NCI-H128 (cell line): ENCODE data around the gene DENND6A.
"Not testable (repeated sequence)": the region's sequence is repeated elsewhere in the genome, so short reads cannot be mapped to it uniquely, and the experiment has no call there.

ENCODE experiments used
- DNase-seq: peaks from one replicate; lab custom pipeline; 2025; ENCODE audit not compliant: unreplicated experiment; lab: John Stamatoyannopoulos, UW

The DENND6A gene

DNA sequence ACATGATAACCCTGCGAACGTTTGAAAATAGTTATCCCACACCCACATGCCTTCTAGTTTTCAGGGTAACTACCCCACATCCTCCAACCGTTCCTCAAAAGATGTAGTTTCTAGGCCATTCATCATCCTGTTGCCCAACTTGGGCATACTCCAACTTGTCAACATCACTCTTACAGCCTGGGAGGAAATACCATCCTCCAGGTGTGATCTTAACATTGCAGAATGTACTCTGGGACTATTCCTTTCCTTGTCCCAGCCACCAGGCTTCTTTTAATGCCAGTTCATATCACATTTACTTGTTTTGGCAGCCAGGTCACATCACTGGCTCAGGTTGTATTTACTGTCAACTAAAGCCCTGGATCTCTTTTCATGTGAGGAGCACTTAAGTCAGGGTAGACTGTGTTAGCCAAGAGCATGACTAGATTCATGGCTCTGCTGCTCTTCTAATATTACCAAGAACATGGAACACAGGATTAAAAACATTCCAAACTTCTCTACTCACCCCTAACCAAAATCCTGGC lies 4.0 kb upstream of the DENND6A start:
- no peak for DNase-seq

DNA sequence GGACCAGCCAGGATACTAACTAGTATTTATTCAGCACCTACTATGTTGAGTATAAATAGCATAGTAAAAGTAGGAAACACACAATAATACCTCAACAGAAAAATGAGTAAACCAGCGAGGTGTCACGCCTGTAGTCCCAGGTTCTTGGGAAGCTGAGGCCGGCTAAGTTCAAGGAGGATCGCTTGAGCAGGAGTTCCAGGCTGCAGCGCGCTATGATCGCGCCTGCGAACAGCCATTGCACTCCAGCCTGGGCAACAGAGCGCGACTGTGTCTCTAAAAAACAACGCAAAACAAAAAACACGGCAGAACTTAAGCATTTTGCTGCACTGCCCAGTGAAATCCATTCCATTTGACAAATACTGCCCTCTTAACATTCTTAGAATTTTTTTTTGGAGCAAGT lies 1.3 kb upstream of the DENND6A start:
- no peak for DNase-seq

DNA sequence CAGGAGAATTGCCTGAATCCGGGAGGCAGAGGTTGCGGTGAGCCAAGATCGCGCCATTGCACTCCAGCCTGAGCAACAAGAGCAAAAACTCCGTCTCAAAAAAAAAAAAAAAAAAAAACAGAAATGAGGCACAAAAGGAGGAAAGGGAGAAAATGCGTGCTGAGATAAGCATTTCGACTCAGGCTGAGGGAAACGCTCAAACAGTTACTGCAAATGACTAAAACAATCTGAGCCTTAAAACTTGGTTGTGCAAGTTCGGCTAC lies 813 bp downstream of the DENND6A start:
- DNase-seq = not testable (repeated sequence)

DNA sequence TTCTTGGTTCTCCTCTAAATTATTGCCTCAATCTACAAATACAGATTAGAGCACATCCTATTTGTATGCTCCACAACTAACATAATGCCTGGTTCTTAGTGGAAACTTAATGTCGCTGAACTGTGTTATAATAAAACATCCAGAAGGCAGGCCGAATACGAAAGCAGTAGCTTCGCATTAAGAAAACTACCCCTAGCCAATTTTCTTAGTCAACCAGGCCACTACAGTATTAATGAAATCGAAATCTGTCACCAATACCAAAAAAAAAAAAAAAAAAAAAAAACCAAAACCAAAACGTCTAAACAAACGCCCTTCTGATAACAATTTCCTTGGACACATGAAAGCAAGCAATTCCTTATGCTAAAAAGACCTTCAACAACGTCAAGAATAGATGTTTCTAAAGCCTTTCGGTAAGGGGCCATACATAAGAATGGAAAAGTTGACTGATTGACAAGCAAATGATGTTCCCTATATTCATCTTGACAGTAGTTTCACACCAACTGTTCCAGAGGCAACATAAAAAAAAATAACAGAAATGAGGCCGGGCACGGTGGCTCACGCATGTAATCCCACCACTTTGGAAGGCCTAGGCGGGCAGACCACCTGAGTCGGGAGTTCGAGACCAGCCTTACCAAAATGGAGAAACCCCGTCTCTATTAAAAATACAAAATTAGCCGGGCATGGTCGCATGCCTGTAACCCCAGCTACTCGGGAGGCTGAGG lies 1.3 kb downstream of the DENND6A start:
- no peak for DNase-seq

DNA sequence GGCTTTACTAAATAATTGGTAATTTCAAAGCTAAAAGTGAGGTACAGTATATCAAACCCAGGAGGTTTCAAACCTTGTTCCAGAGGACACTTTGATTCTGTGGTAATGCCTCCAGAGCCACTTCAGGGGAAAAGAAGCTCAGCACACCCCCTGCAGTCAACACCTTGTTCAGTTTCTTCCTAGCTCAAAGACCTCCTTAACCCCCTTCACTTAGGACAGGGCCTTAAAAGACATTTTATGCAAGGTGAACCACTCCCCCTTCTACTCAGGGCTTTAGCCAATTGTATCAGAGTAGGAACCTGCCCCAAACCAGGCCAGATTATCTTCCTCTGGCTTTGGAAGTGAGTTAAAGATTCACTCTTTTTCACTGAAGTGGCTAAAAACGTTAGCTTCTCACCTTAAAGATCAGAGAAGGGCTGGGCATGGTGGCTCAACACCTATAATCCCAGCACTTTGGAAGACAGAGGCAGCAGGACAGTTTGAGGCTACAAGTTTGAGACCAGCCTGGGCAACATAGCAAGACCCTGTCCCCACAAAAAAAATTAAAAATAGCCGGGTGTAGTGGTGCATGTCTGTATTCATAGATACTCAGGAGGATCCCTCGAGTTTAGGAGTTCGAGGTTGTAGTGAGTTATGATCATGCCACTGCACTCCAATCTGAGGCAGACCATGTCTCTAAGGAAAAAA lies 3.4 kb downstream of the DENND6A start:
- no peak for DNase-seq

DNA sequence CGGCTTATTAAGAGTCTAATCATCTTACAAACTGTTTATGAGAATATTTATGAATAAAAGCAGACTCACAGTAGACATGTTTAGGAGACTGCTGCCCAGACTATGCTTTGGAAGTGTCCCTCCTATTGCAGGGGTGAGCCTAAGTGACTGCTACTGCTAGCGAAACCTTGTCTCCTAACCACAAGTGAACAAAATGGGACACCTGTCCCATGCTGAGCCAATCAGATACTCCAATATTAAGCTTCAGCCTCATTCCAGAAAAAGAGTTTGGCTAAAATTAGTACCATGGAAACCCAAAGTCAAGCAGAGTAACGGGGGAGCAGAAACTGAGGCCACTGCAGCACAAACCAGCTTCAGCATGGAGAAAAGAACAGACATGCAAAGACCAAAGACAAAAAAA lies 4.6 kb downstream of the DENND6A start:
- DNase-seq = no peak

DNA sequence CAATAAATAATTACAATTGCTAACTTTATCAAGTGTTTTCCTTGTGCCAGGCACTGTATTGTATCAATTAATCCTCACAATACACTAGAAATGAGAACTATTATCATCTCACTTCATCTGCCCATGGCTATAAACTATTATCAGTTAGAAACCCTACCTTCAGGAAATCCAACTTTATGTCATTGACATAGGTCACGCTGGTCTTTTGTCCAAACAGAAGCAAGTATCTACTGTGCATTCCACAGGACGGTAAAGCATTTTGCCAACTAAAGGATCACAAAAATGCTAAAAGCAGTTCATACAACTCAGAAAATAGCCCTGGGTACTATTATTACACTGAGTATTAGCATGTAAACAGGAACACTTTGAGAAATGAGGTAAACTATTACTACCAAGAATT lies 9.6 kb downstream of the DENND6A start:
- no peak for DNase-seq

DNA sequence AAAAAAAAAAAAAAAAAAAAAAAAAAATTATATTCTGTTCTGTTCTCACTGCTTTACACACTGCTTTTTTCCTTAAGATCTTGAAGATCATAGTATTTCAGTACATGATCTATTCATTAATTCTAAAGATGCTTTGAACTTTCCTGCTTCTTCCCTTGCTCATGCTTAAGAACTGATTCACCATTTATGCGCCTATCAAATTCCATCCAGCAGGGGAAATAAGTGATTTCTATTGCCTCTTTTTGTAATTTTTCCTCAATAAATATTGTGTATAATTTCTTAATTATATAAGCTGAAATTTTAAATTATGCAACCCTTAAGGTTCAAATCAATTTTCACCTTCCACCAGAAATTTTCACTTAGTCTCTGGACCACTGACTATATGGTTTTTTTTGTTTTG lies 10.6 kb downstream of the DENND6A start:
- no peak for DNase-seq

DNA sequence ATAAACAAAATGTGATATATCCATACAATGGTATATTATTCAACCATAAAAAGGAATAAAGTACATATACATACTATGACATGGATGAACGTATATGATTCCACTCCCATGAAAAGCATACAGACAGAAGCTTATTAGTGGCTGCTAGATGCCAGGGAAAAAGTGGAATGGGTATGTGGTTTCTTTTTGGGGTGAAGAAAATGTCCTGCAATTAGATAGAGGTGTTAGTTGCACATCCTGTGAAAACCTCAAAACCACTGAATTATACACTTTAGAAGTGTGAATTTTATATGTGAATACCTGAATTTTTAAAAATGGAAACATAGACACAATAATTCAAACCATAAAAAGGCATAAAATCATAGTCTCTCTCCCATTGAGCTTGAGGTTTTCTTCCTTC lies 11.2 kb downstream of the DENND6A start:
- DNase-seq = no peak

DNA sequence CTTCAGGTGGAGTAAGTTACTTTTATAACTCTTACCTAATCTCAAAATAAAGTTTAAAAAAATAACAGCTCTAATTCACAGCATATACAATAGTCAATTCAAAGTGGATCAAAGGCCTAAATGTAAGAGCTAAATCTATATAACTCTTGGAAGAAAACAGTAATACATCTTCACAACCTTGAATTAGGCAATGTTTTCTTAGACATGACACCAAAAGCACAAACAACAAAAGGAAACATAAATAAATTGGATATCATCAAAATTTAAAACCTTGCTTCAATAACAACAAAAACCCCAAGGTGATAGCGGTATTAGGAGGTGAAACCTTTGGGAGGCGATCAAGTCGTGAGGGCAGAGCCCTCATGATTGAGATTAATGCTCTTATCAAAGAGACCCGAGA lies 12.8 kb downstream of the DENND6A start:
- DNase-seq = no peak

DNA sequence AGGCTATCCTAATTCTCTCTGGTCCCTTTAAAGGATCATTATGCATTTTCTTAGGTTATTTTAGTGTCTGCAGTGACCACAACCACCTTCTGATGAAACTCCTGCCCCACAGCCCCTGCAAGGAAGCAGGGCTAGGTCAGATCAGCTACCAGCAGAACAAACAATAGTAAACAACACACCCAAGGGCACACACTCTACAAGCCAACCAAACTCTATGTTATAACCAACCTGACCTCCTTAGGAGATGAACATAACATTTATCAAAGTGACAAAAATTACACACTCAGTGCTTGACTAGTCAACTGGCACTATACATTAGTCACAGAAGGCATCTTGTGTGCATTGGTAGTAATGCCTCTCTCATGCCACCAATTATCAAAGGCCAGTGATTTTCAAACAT lies 17.3 kb downstream of the DENND6A start:
- no peak for DNase-seq

DNA sequence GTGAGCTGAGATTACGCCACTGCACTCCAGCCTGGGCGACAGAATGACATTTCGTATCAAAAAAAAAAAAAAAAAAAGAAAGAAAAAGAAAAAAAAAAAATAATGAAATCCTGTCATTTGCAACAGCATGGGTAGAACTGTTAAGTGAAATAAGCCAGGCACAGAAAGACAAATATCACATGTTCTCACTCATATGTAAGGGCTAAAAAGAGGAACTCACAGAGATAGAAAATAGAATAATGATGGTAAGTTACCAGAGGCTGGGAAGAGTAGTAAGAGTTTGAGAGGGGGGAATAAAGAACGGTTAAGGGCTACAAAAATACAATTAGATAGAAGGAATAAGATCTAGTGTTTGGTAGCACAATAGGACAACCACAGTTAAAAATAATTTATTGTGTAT lies 19.7 kb downstream of the DENND6A start:
- DNase-seq = no peak

DNA sequence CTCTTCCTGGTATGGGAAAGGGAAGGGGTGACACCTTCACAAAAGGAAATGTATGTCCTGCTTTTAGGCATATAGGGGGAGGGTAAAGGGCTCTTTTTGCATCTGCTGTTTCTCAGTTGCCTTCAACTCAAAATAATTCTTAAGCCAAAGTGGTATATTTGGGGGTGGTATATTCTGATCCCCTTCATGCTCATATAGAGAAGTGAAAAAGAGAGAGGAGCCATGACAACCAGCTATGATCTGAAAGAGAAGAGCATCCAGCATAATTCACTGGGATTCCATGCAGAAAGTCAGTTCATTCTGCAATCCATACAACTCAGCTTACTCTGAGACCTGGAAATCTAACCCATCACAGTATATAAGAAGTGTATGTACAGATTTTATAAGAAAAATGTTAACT lies 22.3 kb downstream of the DENND6A start:
- DNase-seq = no peak

DNA sequence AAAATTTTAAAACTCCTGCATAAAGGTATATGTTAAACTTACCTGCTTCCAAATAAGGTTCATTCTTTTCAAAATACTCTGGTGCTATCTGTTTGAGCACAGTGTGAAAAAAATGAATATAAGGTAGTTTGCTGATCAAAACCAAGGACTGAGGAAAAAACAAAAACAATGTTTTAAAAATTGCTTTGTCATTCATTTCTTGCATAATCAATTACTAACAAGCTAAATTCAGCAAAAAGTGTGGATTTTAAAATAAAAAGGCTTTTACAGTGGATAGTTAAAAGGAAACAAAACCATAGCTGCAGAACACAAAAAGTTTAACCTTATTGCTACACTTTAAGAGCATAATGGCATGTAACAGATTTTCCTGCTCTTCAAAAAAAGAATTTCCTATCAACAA lies 31.5 kb downstream of the DENND6A start:
- no peak for DNase-seq

DNA sequence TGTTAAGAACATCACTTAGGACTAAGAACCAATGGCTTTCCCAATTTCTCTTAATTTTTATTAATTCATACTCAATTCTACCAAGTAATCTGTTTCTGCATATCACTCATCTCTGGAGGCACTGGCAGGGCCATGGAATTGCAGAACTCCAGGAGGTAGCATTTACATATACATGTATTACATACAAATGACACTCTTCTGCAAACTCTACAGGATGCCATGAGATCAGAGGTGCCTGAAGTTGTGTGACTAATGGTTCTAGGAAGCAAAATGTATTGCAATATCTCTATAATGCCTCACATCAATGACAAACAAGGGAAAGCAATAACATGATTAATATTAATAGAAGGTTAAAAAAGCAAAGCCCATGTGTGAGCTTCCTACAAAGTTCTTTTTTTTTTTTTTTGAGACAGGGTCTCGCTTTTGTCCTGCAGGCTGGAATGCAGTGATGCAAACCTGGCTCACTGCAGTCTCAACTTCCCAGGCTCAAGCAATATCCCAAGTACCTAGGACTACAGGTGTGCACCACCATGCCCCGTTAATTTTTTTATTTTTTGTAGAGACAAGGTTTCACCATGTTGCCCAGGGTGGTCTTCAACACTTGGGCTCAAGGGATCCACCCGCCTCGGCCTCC lies 33.0 kb downstream of the DENND6A start:
- DNase-seq = no peak

DNA sequence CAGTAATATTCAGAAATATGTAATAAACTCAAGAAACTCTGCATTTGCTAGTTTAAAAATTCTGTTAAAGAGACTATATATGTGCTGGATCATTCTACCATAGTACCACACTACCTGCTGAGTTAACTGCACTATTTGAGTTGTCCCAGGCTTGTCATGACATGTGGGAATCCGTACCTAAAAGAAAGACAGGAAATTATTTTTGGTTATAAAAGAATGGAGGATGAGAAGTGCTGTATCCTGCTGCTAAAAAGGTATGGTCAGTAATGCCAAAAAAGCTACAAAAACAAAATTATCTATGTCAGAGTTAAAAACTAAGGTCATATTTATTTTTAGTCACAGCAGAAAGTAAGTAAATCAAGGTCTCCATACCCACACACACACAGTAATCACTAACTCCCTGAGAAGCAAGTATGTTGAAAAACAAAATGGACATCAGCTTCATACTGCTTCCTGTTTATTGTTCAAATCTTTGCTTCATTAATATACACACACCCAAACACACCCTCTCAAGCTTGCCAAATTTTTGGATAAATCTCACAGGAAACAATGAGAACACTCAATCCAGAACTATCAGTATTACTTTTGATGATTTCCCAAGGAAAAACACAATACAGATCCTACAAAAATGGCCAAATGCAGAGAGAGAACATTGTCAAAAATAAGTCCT lies 33.7 kb downstream of the DENND6A start:
- no peak for DNase-seq

DNA sequence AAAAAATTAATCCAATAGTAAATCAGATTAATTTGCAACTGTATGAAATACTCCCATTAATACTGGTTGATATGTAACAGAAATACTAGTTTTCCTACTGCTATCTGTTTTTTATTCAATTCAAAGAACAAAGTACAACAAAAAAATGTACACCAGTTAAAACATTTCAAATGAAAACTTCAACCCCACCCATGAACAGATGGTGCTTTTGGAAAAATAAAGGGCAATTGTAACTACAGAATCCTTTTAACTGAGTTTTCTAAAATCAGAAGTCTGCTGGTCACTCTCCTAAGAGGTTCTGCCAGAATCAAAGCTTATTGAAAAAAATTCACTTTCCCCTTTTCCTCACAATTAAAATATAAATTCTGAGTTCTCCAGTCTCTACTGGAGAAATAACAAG lies 34.3 kb downstream of the DENND6A start:
- no peak for DNase-seq

DNA sequence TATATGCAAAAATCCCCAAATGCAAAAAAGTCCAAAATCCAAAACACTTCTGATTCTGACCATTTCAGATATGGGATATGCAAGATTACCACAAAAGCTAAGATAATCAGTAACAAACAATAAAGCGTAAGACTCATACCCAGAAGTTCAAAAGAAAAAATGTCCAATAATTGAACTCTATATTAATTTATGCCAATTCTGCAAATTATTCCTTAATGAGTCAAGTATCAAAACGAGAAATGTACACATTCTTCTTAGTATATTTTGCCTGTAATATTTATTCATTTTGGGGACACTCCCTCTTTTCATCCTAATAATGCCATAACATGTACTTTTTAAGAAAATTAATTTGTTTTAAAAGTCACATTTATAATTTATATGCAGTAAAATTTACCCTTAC lies 37.1 kb downstream of the DENND6A start:
- DNase-seq = no peak

DNA sequence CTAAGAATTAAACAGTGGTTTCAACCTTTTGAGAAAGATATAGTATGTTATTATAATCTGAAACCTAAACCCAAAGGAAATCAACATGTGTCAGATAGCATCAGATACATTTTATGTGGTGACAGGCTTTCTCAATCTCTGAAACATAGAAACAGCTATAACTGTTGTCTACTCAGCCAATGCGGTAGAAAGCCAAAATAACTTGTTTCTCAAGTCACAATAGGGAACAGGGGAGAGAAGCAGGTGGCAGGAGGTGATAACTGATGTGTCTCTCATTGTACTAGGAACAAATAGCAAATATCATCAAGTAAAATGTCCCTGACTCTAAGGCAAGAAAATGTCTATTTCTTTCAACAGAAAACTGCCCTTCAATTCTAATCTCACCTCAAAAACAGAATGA lies 38.6 kb downstream of the DENND6A start:
- DNase-seq = no peak

DNA sequence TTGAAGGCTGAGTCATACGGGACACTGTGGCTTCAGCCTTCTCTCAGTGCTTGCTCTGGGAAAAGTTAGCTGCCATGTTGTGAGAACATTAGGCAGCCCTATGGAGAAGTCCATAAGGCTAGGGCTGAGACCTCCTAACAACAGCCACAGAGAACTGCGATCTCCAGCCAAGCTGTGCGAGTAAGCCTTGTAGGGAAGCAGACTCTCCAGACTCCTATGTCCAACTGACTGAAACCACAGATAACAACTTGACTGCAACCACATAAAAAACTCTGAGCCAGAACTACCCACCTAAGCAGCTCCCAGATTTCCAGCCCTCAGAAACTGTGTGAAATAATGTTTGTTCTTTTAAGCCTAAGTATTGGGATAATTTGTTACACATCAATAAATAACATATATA lies 40.7 kb downstream of the DENND6A start:
- no peak for DNase-seq

DNA sequence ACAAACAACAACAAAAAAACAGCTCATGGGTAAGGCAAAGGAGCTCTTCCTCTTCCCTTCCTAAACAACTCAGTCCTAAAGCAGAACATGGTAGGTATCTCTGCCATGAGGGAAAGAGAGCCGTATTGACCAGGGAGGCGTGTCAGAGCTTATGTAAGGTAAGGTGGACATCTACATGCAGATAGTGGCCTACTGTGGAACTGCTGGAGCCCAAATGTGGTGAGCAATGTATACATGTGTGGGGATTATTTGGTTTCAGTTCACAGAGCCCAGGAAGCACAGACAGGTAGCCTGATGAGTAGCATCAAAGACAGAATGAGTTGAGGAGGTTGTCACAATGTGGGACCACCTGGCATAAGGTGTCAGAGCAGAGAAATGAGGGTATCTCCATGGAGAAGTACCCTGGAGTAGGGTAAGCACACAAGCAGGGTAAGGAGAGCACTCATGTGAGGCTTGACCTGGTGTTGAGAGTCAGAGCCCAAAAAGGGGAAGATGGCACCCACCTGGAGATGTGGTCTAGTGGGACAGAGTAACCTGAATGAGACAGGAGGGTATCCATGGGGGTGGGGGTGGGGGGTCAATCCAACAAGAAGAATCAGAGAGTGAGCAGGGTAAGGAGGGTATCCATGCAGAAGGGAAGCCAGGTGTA lies 45.5 kb downstream of the DENND6A start:
- no peak for DNase-seq

DNA sequence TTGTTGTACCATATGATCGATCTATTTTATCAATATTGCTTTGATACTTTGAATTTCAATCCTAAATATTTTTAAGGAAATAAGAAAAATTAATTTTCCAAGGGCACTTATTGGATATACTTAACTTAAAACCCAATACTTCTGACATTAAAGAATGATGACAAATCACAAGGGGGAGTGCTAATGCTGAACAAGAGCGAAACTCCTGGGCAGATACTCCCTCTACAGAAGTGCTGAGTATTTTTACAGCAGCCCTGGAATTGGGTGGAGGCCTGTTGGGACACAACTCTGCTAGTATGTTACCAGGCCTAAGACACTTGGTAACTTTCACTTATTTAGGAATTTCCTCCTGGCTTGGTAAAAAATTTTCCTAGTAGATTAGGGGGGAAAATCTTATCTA lies 46.2 kb downstream of the DENND6A start:
- DNase-seq = no peak
